ENCODE measurements around the gene ZNF397. TPM values are rescaled to one million over a fixed set of nuclear protein-coding genes. Genes with fewer than 3 reads are reported as not detected.

ZNF397 gene
- total and polyA plus RNA-seq, 9 of the 15 experiments (the other 6 are each of a cell fraction or from before 2014, with no cell fraction given), result 6.4 to 24.2 (median 19.3) TPM

- TF ChIP-seq KDM4B (IDR thresholded peaks at IDR 0.05; ENCODE audit: borderline replicate concordance in 2 of 2, low read depth in 1 of 2) (peak in 1 of 2 experiments; percentile 79; a peak in 1 of 4 replicates), POLR3G (IDR thresholded peaks at IDR 0.05; ENCODE audit: extremely low read depth, insufficient read length, insufficient replicate concordance) (no peak), ZNF764 (CRISPR knock-in tag; IDR thresholded peaks at IDR 0.05; ENCODE audit: low read depth) (0 out of 2 replicates have a peak, but pooled peaks have one; percentile 56), ZNF766 (CRISPR knock-in tag; conservative IDR thresholded peaks at IDR 0.05) (no peak), SNIP1 (IDR thresholded peaks at IDR 0.05; ENCODE audit: low read depth) (no peak), SRSF7 (optimal IDR thresholded peaks at IDR 0.05; ENCODE audit: low read depth, low read length) (no peak), ZNF347 (CRISPR knock-in tag; IDR thresholded peaks at IDR 0.05; ENCODE audit: low read depth) (no peak), ZNF57 (CRISPR knock-in tag; IDR thresholded peaks at IDR 0.05) (no peak), BRD9 (IDR thresholded peaks at IDR 0.05; ENCODE audit: low read depth, partially characterized antibody) (peak; percentile 35), PCBP2 (IDR thresholded peaks at IDR 0.05; ENCODE audit: low read depth, low read length, poor library complexity, severe bottlenecking) (no peak), ZNF124 (CRISPR knock-in tag; IDR thresholded peaks at IDR 0.05) (no peak), SAP30 (IDR thresholded peaks at IDR 0.05; ENCODE audit: borderline replicate concordance, insufficient read depth, low read depth, low read length, poor library complexity, severe bottlenecking) (no peak), ETS2 (tag; IDR thresholded peaks at IDR 0.05; ENCODE audit: borderline replicate concordance, poor library complexity, severe bottlenecking) (no peak), ZC3H4 (CRISPR knock-in tag; IDR thresholded peaks at IDR 0.05; ENCODE audit: borderline replicate concordance) (no peak), CBFA2T3 (IDR thresholded peaks at IDR 0.05) (no peak), WHSC1 (IDR thresholded peaks at IDR 0.05; ENCODE audit: low read length) (no peak), SUPT5H (IDR thresholded peaks at IDR 0.05) (peak; percentile 96), IRF9 (tag; IDR thresholded peaks at IDR 0.05) (no peak), ELF4 (CRISPR knock-in tag; IDR thresholded peaks at IDR 0.05) (no peak; the same call in none of the 2 replicates), CBX5 (IDR thresholded peaks at IDR 0.05; ENCODE audit: borderline replicate concordance, low read depth) (peak; percentile 56; the same call in 1 of the 2 replicates), ZNF583 (CRISPR knock-in tag; IDR thresholded peaks at IDR 0.05) (peak; percentile 49; the same call in 1 of the 2 replicates), HLTF (IDR thresholded peaks at IDR 0.05) (no peak), ZNF408 (CRISPR knock-in tag; IDR thresholded peaks at IDR 0.05; ENCODE audit: low read depth) (no peak), U2AF1 (optimal IDR thresholded peaks at IDR 0.05; ENCODE audit: low read depth, low read length) (no peak), ZNF23 (CRISPR knock-in tag; IDR thresholded peaks at IDR 0.05) (peak; percentile 60; the same call in 1 of the 2 replicates)
- TF ChIP-seq, protein P1, sequence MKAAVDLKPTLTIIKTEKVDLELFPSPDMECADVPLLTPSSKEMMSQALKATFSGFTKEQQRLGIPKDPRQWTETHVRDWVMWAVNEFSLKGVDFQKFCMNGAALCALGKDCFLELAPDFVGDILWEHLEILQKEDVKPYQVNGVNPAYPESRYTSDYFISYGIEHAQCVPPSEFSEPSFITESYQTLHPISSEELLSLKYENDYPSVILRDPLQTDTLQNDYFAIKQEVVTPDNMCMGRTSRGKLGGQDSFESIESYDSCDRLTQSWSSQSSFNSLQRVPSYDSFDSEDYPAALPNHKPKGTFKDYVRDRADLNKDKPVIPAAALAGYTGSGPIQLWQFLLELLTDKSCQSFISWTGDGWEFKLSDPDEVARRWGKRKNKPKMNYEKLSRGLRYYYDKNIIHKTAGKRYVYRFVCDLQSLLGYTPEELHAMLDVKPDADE (conservative IDR thresholded peaks at IDR 0.05; ENCODE audit: control insufficient read depth, low read depth, low read length), result 0 out of 2 replicates have a peak, but pooled peaks have one; percentile 27
- TF ChIP-seq, protein P2, sequence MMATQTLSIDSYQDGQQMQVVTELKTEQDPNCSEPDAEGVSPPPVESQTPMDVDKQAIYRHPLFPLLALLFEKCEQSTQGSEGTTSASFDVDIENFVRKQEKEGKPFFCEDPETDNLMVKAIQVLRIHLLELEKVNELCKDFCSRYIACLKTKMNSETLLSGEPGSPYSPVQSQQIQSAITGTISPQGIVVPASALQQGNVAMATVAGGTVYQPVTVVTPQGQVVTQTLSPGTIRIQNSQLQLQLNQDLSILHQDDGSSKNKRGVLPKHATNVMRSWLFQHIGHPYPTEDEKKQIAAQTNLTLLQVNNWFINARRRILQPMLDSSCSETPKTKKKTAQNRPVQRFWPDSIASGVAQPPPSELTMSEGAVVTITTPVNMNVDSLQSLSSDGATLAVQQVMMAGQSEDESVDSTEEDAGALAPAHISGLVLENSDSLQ (IDR thresholded peaks at IDR 0.05), result peak; percentile 77; the same call in 1 of the 2 replicates
These were observed at the start of gene ZNF397 (continued) for GRCh38 chr18:35240664-35241447.

All from K562 (cell line).